Kidney (tissue), 14 donors: ENCODE data around the gene TMEM130. TPM values are rescaled to one million over a fixed set of nuclear protein-coding genes. Genes with fewer than 3 reads are reported as not detected.

ENCODE experiments used
- DNase-seq, 5 donors: peaks; one replicate each; pipeline ENCODE4 v3.0.0-alpha.2; 2013 to 2020
- FAIRE-seq: peaks from 2 replicates; lab custom pipeline; 2012; peaks lifted over from hg19 to GRCh38; lab: Jason Lieb, UNC
- H3K27ac ChIP-seq, 2 donors: one replicate each; pipeline ENCODE4 v1.7.0; 2013; ENCODE audit warnings: low read depth in 2 of 2, low read length in 2 of 2, inconsistent platforms in 1 of 2
- H3K27me3 ChIP-seq: one replicate; pipeline ENCODE4 v1.7.1; 2013; ENCODE audit warnings: low read length, inconsistent platforms; ENCODE audit not compliant: control insufficient read depth, insufficient read depth
- H3K36me3 ChIP-seq, 3 donors: one replicate each; pipeline versions ENCODE4 v1.7.0 to v1.7.1; 2013; ENCODE audit warnings: low read length in 3 of 3, control low read depth in 1 of 3, inconsistent platforms in 1 of 3; ENCODE audit not compliant: insufficient read depth in 3 of 3, control insufficient read depth in 2 of 3
- H3K4me1 ChIP-seq, 3 donors: one replicate each; pipeline versions ENCODE4 v1.7.0 to v1.7.1; 2013; ENCODE audit warnings: low read length in 3 of 3, inconsistent platforms in 1 of 3, low read depth in 1 of 3; ENCODE audit not compliant: control insufficient read depth in 2 of 3, insufficient read depth in 2 of 3
- H3K4me3 ChIP-seq, 3 donors: one replicate each; pipeline versions ENCODE4 v1.7.0 to v1.8.1; 2013; ENCODE audit warnings: low read length in 3 of 3, control low read depth in 1 of 3, inconsistent platforms in 1 of 3
- H3K9ac ChIP-seq, 3 donors: one replicate each; pipeline versions ENCODE4 v1.7.0 to v1.7.1; 2013; ENCODE audit warnings: low read length in 3 of 3, control low read depth in 1 of 3, inconsistent platforms in 1 of 3
- H3K9me3 ChIP-seq, 3 donors: one replicate each; pipeline versions ENCODE4 v1.7.0 to v1.7.1; 2013; ENCODE audit warnings: low read length in 3 of 3, control low read depth in 1 of 3, inconsistent platforms in 1 of 3; ENCODE audit not compliant: control insufficient read depth in 2 of 3, insufficient read depth in 1 of 3
- CTCF ChIP-seq: IDR thresholded peaks from 3 replicates; pipeline ENCODE4 v1.5.1; 2012; ENCODE audit warnings: mild to moderate bottlenecking, moderate library complexity, borderline replicate concordance; ENCODE audit not compliant: insufficient read depth; ENCODE audit errors: extremely low read depth
- intact Hi-C: fragments of 100-400 bp; cut with DNase I; formaldehyde crosslinking; loops from one replicate; pipeline ENCODE4 v1.11.1; 2022
- polyA plus RNA-seq: library from polyadenylated mRNA; stranded (reverse); fragments of 350-450 nt; fragmentation: Illumina TruSeq; extraction: RNeasy Lipid Tissue Mini Kit (QIAGEN cat#74804); gene quantifications from one replicate; pipeline ENCODE4 v1.2.3, GENCODE V29; 2014; ENCODE audit warnings: low read depth, low replicate concordance; ENCODE audit not compliant: insufficient read depth
- total RNA-seq: library from RNA; stranded (reverse); fragmentation: NEBNext Ultra II Directional; extraction: Animal tissue kit (Norgen Biotek cat#: 25700); gene quantifications from one replicate; pipeline ENCODE4 v1.2.1, GENCODE V29; 2021
- donor health status: control.
- donor health status: control.
- donor health status: control.
- donor health status: control.
- donor health status: control.
- donor health status: DM: yes; HTN: yes; CAD: no.
- donor health status: Normal renal cell carcinoma (clear cell type).

TMEM130 gene
- total and polyA plus RNA-seq, 2 donors from 2014 or later: 5.0 to 12.9 TPM

- Histone ChIP-seq H3K36me3 (peaks cover 22 to 79% (median 66%) of the 10 kb centered on the region in 3 donors), H3K9ac (no peak overlapping the region), H3K27me3 (no peaks in the 10 kb centered on the region), H3K27ac (no peak overlapping the region), H3K9me3 (no peaks in the 10 kb centered on the region), H3K4me1 (no peaks in the 10 kb centered on the region), H3K4me3 (no peak overlapping the region)
- intact Hi-C loops: no loop called here
- DNase-seq: no peak
- no peak for FAIRE-seq
- TF ChIP-seq CTCF: no peak
Measured at GRCh38 chr7:98900815-98901214, 31.0 kb upstream of the TMEM130 start.

GRCh38 chr7:98899816-98900215 lies 30.0 kb upstream of the TMEM130 start:
- Histone ChIP-seq H3K9me3 (no peaks in the 10 kb centered on the region), H3K27me3 (no peaks in the 10 kb centered on the region), H3K27ac (no peak overlapping the region), H3K36me3 (peaks cover 20 to 69% (median 60%) of the 10 kb centered on the region in 3 donors), H3K9ac (no peak overlapping the region), H3K4me3 (no peak overlapping the region), H3K4me1 (no peaks in the 10 kb centered on the region)
- FAIRE-seq (no peak), DNase-seq (no peak)
- TF ChIP-seq CTCF: no peak
- intact Hi-C loops: no loop called here

- H3K27me3 ChIP-seq: no peaks in the 10 kb centered on the region
- H3K4me1 ChIP-seq: no peaks in the 10 kb centered on the region
- no peak for FAIRE-seq
- H3K27ac ChIP-seq: no peak overlapping the region
- H3K4me3 ChIP-seq: no peak overlapping the region
- TF ChIP-seq CTCF: no peak
- H3K9me3 ChIP-seq: no peaks in the 10 kb centered on the region
- intact Hi-C loops: no loop called here
- H3K9ac ChIP-seq: no peak overlapping the region
- peaks cover 15 to 44% (median 27%) of the 10 kb centered on the region in 3 donors for H3K36me3 ChIP-seq
- DNase-seq: no peak
Measured at GRCh38 chr7:98892609-98893008, 22.8 kb upstream of the TMEM130 start.

- H3K4me1 ChIP-seq: no peaks in the 10 kb centered on the region
- no peaks in the 10 kb centered on the region for H3K9me3 ChIP-seq
- H3K27me3 ChIP-seq: no peaks in the 10 kb centered on the region
- H3K4me3 ChIP-seq: no peak overlapping the region
- H3K36me3 ChIP-seq: peaks cover 10 to 42% (median 24%) of the 10 kb centered on the region in 3 donors
- H3K9ac ChIP-seq: no peak overlapping the region
- FAIRE-seq (no peak), DNase-seq (no peak)
- intact Hi-C loops: no loop called here
- no peak overlapping the region for H3K27ac ChIP-seq
- no peak for TF ChIP-seq CTCF
Measured at GRCh38 chr7:98887038-98887437, 17.2 kb upstream of the TMEM130 start.
